Mesenchymal stem cell (in vitro differentiated cells and primary cell): Measurements from ENCODE around the gene MED12. TPM values are rescaled to one million over a fixed set of nuclear protein-coding genes. Genes with fewer than 3 reads are reported as not detected.

Source experiments
- DNase-seq: peaks from one replicate; pipeline ENCODE4 v3.0.0-alpha.2; 2013
- H2AFZ ChIP-seq: one replicate; pipeline ENCODE4 v1.6.1; 2013; ENCODE audit warnings: low read depth, mild to moderate bottlenecking, control low read depth, inconsistent platforms, low read length, moderate library complexity
- H2AK5ac ChIP-seq: 2 replicates; pipeline ENCODE4 v1.6.1; 2013; ENCODE audit warnings: low read length, moderate library complexity, mild to moderate bottlenecking, inconsistent platforms; ENCODE audit not compliant: severe bottlenecking
- H2BK120ac ChIP-seq: one replicate; pipeline ENCODE4 v1.6.1; 2013; ENCODE audit warnings: low read depth, mild to moderate bottlenecking, inconsistent platforms, low read length, moderate library complexity
- H2BK12ac ChIP-seq, 2 experiments: one replicate each; pipeline ENCODE4 v1.6.1; 2013; ENCODE audit warnings: inconsistent platforms in 2 of 2, low read length in 2 of 2, mild to moderate bottlenecking in 2 of 2, moderate library complexity in 2 of 2, control low read depth in 1 of 2
- H2BK15ac ChIP-seq: one replicate; pipeline ENCODE4 v1.6.1; 2013; ENCODE audit warnings: mild to moderate bottlenecking, low read depth, inconsistent platforms; ENCODE audit not compliant: poor library complexity, severe bottlenecking
- H2BK5ac ChIP-seq: 2 replicates; pipeline ENCODE4 v1.6.1; 2013; ENCODE audit warnings: low read depth, mild to moderate bottlenecking, low read length, control low read depth, inconsistent platforms; ENCODE audit not compliant: poor library complexity, severe bottlenecking
- H3K14ac ChIP-seq, 2 experiments: one replicate each; pipeline ENCODE4 v1.6.1; 2013; ENCODE audit warnings: inconsistent platforms in 2 of 2, low read length in 2 of 2, control low read depth in 1 of 2, mild to moderate bottlenecking in 1 of 2, moderate library complexity in 1 of 2
- H3K18ac ChIP-seq, 2 experiments: one replicate each; pipeline ENCODE4 v1.6.1; 2013; ENCODE audit warnings: inconsistent platforms in 2 of 2, low read length in 2 of 2, control low read depth in 1 of 2, low read depth in 1 of 2, mild to moderate bottlenecking in 1 of 2
- H3K23ac ChIP-seq, 2 experiments: one replicate each; pipeline ENCODE4 v1.6.1; 2013; ENCODE audit warnings: inconsistent platforms in 2 of 2, low read length in 2 of 2, mild to moderate bottlenecking in 2 of 2, moderate library complexity in 2 of 2, control low read depth in 1 of 2
- H3K27ac ChIP-seq: 2 replicates; pipeline ENCODE4 v1.5.1; 2013; ENCODE audit warnings: mild to moderate bottlenecking, moderate library complexity, low read length, control low read depth, inconsistent platforms; ENCODE audit not compliant: poor library complexity, severe bottlenecking
- H3K27me3 ChIP-seq, 2 experiments: 2 replicates each; pipeline versions ENCODE4 v1.6.1 to v1.7.0; 2013; ENCODE audit warnings: low read length in 2 of 2, mild to moderate bottlenecking in 2 of 2, moderate library complexity in 2 of 2, control low read depth in 1 of 2, inconsistent platforms in 1 of 2; ENCODE audit not compliant: control insufficient read depth in 1 of 2, insufficient read depth in 1 of 2
- H3K36me3 ChIP-seq, 2 experiments: 2 replicates each; pipeline versions ENCODE4 v1.6.1 to v1.7.0; 2013; ENCODE audit warnings: low read length in 2 of 2, control low read depth in 1 of 2, inconsistent platforms in 1 of 2, low read depth in 1 of 2, mild to moderate bottlenecking in 1 of 2; ENCODE audit not compliant: insufficient read depth in 2 of 2, control insufficient read depth in 1 of 2
- H3K4ac ChIP-seq, 2 experiments: one replicate each; pipeline ENCODE4 v1.6.1; 2013; ENCODE audit warnings: inconsistent platforms in 2 of 2, low read length in 2 of 2, mild to moderate bottlenecking in 2 of 2, moderate library complexity in 2 of 2, control low read depth in 1 of 2, low read depth in 1 of 2
- H3K4me1 ChIP-seq: 2 replicates; pipeline ENCODE4 v1.6.1; 2013; ENCODE audit warnings: low read depth, low read length, control low read depth; ENCODE audit not compliant: control insufficient read depth, insufficient read depth
- H3K4me2 ChIP-seq: 2 replicates; pipeline ENCODE4 v1.6.1; 2013; ENCODE audit warnings: low read length, mild to moderate bottlenecking, inconsistent platforms; ENCODE audit not compliant: poor library complexity, severe bottlenecking
- H3K4me3 ChIP-seq, 2 experiments: 2 replicates each; pipeline versions ENCODE4 v1.5.1 to v1.7.0; 2013; ENCODE audit warnings: low read length in 2 of 2, mild to moderate bottlenecking in 2 of 2, control low read depth in 1 of 2, low read depth in 1 of 2; ENCODE audit not compliant: insufficient read depth in 1 of 2
- H3K79me1 ChIP-seq: replicated peaks from 2 replicates; pipeline ENCODE4 v1.6.1; 2013; ENCODE audit warnings: mild to moderate bottlenecking, control low read depth, low read length, inconsistent platforms; ENCODE audit not compliant: poor library complexity, severe bottlenecking
- H3K9ac ChIP-seq: 2 replicates; pipeline ENCODE4 v1.7.0; 2013; ENCODE audit warnings: mild to moderate bottlenecking, low read length, moderate library complexity
- H3K9me3 ChIP-seq: 2 replicates; pipeline ENCODE4 v1.7.0; 2013; ENCODE audit warnings: mild to moderate bottlenecking, low read length; ENCODE audit not compliant: control insufficient read depth
- H4K8ac ChIP-seq: one replicate; pipeline ENCODE4 v1.6.1; 2013; ENCODE audit warnings: inconsistent platforms, mild to moderate bottlenecking, low read length, moderate library complexity
- H4K91ac ChIP-seq: one replicate; pipeline ENCODE4 v1.6.1; 2013; ENCODE audit warnings: mild to moderate bottlenecking, low read length, inconsistent platforms
- WGBS: methylation state at CpG from one replicate; pipeline ENCODE4 v1.1.7; 2013; ENCODE audit warnings: mixed read lengths; 5-methylcytosine and 5-hydroxymethylcytosine counted together
- polyA plus RNA-seq, 2 experiments: library from polyadenylated mRNA; stranded (reverse); fragments of 200-250 nt; gene quantifications; one replicate each; pipeline ENCODE4 v1.2.3, GENCODE V29; 2013

The MED12 gene
- 12.0 TPM for polyA plus RNA-seq (2013, experiment 1 of 2)
- polyA plus RNA-seq (2013, experiment 2 of 2): 11.1 TPM

DNA sequence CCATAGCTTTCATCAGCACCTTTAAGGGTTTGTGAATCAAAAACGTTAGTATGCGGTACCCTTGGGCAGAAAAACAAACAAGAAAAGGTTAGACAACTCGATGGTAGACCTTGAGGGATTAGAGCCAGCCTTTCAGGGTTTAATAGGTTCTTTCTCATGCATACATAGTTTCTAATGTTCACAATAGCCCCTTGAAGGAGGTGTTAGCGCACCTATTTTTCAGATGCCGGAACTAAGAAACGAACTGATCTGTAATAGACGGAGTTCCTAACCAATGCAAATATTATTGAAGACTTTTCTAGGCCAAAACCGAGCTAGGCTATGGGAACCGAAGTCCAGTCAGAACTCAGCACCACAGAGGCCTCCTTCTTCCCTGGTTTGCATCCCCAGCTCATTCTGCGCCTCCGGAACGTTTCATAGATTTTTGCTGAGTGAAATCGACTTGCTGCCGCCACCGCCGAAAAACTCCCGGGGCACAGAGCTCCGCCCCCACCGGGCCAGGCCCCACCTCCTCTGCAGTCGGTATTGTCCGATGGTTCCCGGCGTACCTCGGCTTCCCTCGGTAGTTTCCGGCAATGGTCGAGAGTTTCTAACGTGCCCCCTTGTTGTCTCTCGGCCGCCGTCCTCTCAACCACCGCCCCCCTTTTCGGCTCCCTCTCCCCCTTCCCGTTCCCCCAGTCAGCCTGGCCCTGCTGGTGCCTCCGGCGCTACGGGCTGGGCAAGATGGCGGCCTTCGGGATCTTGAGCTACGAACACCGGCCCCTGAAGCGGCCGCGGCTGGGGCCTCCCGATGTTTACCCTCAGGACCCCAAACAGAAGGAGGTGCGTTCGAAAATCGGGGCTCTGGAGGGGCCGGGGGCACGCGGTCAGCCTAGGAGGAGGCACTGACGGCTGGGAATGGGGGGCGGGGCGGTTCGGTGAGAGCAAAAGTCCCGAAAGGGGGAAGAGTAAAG lies at the start of gene MED12:
TSS of gene MED12 (plus strand) at position 565 of the 953 bp plus-strand sequence. CDS start at position 724, 159 bp downstream.
- peak within 1 kb of the TSS; percentile 24 for H4K8ac ChIP-seq
- H3K18ac ChIP-seq: peak within 1 kb of the TSS; percentile 62 to 78
- peak within 1 kb of the TSS; percentile 63 for H3K27ac ChIP-seq
- H2BK15ac ChIP-seq: peak within 1 kb of the TSS; percentile 48
- peak within 1 kb of the TSS; percentile 86 for H3K9ac ChIP-seq
- no peak within 1 kb of the TSS for H2BK12ac ChIP-seq
- peak within 1 kb of the TSS; percentile 39 for H4K91ac ChIP-seq
- DNase-seq: peak; percentile 83
- no peak within 1 kb of the TSS for H3K14ac ChIP-seq
- H2AFZ ChIP-seq: peak within 1 kb of the TSS; percentile 51
- no peak within 1 kb of the TSS for H2BK5ac ChIP-seq
- H3K4ac ChIP-seq: peak within 1 kb of the TSS in 1 of 2 experiments; percentile 7
- peak within 1 kb of the TSS; percentile 58 for H2BK120ac ChIP-seq
- H3K4me2 ChIP-seq: peak within 1 kb of the TSS; percentile 66
- H2AK5ac ChIP-seq: no peak within 1 kb of the TSS
- peaks cover 13% of the 10 kb centered on the region for H3K79me1 ChIP-seq
- peak within 1 kb of the TSS; percentile 68 to 82 for H3K4me3 ChIP-seq
- WGBS: 3% methylated on average over 29 of the region's 56 CpGs
- H3K36me3 ChIP-seq: peaks cover 24 to 32% of the 10 kb centered on the region in 2 experiments
- no peaks in the 10 kb centered on the region for H3K9me3 ChIP-seq
- no peak within 1 kb of the TSS for H3K23ac ChIP-seq
- peaks cover 0 to 8% of the 10 kb centered on the region in 2 experiments for H3K27me3 ChIP-seq
- peaks cover 7% of the 10 kb centered on the region for H3K4me1 ChIP-seq

DNA sequence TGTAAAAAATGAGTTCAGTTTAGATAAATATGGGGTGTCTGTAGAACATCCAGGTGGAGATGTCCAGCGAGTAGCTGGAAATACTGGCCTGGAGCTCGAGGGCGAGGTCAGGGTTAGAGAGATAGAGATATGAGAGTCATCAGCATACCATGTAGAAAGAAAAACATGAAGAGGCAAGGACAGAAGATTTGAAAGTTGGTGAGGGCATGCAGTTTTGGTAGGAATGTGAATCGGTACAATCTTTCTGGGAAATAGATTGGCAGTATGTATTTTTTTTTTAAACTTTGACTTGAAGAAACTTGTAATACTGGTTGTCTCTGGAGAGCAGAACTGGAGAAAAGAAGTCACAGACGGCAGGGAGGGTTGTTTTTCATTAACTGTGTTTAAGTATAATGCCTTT lies 47.9 kb upstream of the MED12 start:
- Histone ChIP-seq H4K91ac (no peak overlapping the region), H4K8ac (no peak overlapping the region), H3K9ac (no peak overlapping the region), H2BK5ac (no peak overlapping the region), H3K4me3 (no peak overlapping the region), H2BK12ac (no peak overlapping the region), H3K4ac (no peak overlapping the region), H3K79me1 (no peaks in the 10 kb centered on the region), H3K4me2 (no peak overlapping the region), H3K4me1 (no peaks in the 10 kb centered on the region), H3K27ac (no peak overlapping the region), H2BK120ac (no peak overlapping the region), H2AK5ac (no peak overlapping the region), H3K27me3 (peaks cover 0 to 26% of the 10 kb centered on the region in 2 experiments), H3K9me3 (no peaks in the 10 kb centered on the region), H3K23ac (no peak overlapping the region), H3K14ac (no peak overlapping the region), H2BK15ac (no peak overlapping the region), H2AFZ (no peak overlapping the region), H3K18ac (no peak overlapping the region), H3K36me3 (peaks cover 0 to 3% of the 10 kb centered on the region in 2 experiments)
- 96% methylated on average over 4 of the region's 5 CpGs for WGBS
- DNase-seq: no peak

DNA sequence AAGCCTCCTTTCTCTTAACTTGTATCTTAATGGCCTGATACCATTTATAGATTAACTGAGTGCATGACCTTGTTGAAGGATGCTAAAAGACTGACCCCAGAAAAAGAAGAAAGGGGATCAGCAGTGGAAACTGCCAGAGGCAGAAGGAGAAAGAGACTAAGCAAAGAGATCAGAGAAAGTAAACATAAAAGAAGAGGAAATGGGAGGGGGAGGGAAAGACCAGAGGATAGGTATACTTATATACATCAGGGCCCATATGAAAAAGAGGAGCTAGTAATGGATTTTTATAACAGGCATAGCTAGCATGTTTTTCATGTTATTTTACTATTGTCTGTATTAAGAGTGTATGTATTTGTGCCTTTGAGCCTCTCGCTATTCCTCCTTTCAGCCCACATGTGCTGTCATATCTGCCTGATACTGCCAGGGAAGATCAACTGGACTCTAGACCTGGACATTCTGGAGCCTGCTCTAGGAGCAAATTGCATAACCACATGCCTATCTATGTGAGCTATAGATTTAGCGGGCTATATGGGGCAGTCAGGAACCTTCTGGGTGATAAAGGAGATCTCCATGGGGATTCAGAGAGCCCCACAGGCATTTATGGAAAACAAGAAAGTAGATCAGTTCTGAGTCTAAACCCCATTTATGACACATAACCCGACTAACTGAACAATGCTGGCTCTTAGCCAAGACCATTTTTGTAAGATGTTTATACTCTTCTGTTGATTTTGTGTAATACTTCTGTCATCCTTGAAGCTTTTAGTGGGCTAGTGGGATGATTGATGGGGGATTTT lies 36.9 kb upstream of the MED12 start:
- no CpG with 5 or more reads among the region's 3 CpGs for WGBS

More for the DNA sequence above, 36.9 kb upstream of the MED12 start:
- H3K9me3 ChIP-seq: no peaks in the 10 kb centered on the region
- no peak overlapping the region for H3K9ac ChIP-seq
- DNase-seq: peak; percentile 17
- H3K23ac ChIP-seq: no peak overlapping the region
- H3K4ac ChIP-seq: no peak overlapping the region
- no peak overlapping the region for H2AK5ac ChIP-seq
- no peak overlapping the region for H2BK15ac ChIP-seq
- no peaks in the 10 kb centered on the region for H3K79me1 ChIP-seq
- H3K4me2 ChIP-seq: no peak overlapping the region
- H2BK120ac ChIP-seq: no peak overlapping the region
- H3K4me1 ChIP-seq: no peaks in the 10 kb centered on the region
- H3K4me3 ChIP-seq: no peak overlapping the region
- H3K27me3 ChIP-seq: peaks cover 0 to 33% of the 10 kb centered on the region in 2 experiments
- H4K8ac ChIP-seq: no peak overlapping the region
- no peak overlapping the region for H3K14ac ChIP-seq
- no peak overlapping the region for H2BK5ac ChIP-seq
- H3K27ac ChIP-seq: no peak overlapping the region
- H3K36me3 ChIP-seq: no peaks in the 10 kb centered on the region
- no peak overlapping the region for H2AFZ ChIP-seq
- no peak overlapping the region for H4K91ac ChIP-seq
- H3K18ac ChIP-seq: no peak overlapping the region
- H2BK12ac ChIP-seq: no peak overlapping the region
